ENCODE data around the gene PTGES3.
A peak's percentile ranks its signal among the peaks of the same experiment; 100 is the strongest.
"Not testable (repeated sequence)": the region's sequence is repeated elsewhere in the genome, so short reads cannot be mapped to it uniquely, and the experiment has no call there.

The PTGES3 gene

GRCh38 chr12:56704522-56704921, 16.4 kb upstream of the PTGES3 start:
- not testable (repeated sequence) for DNase-seq

- no peak for DNase-seq
Measured at GRCh38 chr12:56699020-56699661, 11.1 kb upstream of the PTGES3 start.

GRCh38 chr12:56695327-56696101, 7.4 kb upstream of the PTGES3 start:
- DNase-seq: no peak

GRCh38 chr12:56694161-56694560, 6.1 kb upstream of the PTGES3 start:
- no peak for DNase-seq

GRCh38 chr12:56688846-56689109, 694 bp upstream of the PTGES3 start:
- no peak for DNase-seq

GRCh38 chr12:56687223-56688128, 608 bp downstream of the PTGES3 start:
- peak; percentile 67 for DNase-seq

GRCh38 chr12:56684745-56685359, 3.2 kb downstream of the PTGES3 start:
- DNase-seq: no peak

- no peak for DNase-seq
Measured at GRCh38 chr12:56682323-56682722, 5.8 kb downstream of the PTGES3 start.

- DNase-seq: no peak
Measured at GRCh38 chr12:56679883-56680575, 8.1 kb downstream of the PTGES3 start.

GRCh38 chr12:56678852-56679251, 9.2 kb downstream of the PTGES3 start:
- DNase-seq: no peak

GRCh38 chr12:56677680-56678079, 10.4 kb downstream of the PTGES3 start:
- DNase-seq: peak; percentile 48

- DNase-seq: no peak
Measured at GRCh38 chr12:56676851-56677580, 11.1 kb downstream of the PTGES3 start.

GRCh38 chr12:56671608-56672007, 16.5 kb downstream of the PTGES3 start:
- DNase-seq: no peak

GRCh38 chr12:56670836-56671235, 17.2 kb downstream of the PTGES3 start:
- DNase-seq: no peak

GRCh38 chr12:56668197-56668457, 20.0 kb downstream of the PTGES3 start:
- DNase-seq: no peak

- no peak for DNase-seq
Measured at GRCh38 chr12:56661979-56662638, 26.0 kb downstream of the PTGES3 start.

GRCh38 chr12:56661560-56661959, 26.5 kb downstream of the PTGES3 start:
- no peak for DNase-seq

GRCh38 chr12:56658921-56659320, 29.2 kb downstream of the PTGES3 start:
- DNase-seq: no peak

- no peak for DNase-seq
Measured at GRCh38 chr12:56657416-56658379, 30.4 kb downstream of the PTGES3 start.

- not testable (repeated sequence) for DNase-seq
Measured at GRCh38 chr12:56653781-56654180, 34.3 kb downstream of the PTGES3 start.

Data from activated CD4-positive, alpha-beta T cell treated with anti-CD3 and anti-CD28 coated beads for 48 hours (primary cell).